ENCODE data around the gene STK11IP.

The STK11IP gene

DNA sequence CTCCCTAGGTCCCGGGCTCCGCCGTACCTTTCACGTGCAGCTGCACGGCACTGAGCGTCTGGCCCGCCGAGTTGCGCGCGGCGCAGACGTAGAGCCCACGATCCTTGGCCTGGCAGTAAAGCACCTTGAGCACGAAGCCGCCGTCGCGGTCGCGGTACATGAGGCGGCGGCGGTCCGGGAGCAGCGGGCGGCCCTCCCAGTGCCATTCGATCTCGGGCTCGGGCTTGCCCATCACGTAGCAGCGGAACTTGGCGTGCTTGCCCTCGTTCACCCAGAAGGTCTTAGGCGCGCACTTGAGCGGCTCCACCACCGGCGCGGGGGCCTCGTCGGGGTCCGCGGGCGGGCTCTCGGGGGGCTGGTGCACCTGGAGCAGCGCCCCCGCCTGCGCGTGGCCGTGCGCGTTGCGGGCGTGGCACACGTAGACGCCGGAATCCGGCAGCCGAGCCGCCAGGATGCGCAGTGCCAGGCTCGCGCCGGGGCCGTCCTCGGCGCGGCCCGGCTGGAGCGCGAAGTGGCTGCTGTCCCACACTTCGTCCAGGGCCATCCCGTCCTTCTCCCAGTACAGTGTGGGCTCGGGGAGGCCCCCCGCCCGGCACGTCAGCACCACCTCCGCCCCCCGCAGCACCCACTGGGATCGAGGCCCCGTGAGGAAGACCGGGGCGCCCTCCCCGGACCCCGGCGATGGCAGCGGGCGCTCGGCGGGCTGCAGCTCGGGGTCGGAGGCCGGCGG is 27.3 kb upstream of the STK11IP start:
- TF ChIP-seq, protein P1, sequence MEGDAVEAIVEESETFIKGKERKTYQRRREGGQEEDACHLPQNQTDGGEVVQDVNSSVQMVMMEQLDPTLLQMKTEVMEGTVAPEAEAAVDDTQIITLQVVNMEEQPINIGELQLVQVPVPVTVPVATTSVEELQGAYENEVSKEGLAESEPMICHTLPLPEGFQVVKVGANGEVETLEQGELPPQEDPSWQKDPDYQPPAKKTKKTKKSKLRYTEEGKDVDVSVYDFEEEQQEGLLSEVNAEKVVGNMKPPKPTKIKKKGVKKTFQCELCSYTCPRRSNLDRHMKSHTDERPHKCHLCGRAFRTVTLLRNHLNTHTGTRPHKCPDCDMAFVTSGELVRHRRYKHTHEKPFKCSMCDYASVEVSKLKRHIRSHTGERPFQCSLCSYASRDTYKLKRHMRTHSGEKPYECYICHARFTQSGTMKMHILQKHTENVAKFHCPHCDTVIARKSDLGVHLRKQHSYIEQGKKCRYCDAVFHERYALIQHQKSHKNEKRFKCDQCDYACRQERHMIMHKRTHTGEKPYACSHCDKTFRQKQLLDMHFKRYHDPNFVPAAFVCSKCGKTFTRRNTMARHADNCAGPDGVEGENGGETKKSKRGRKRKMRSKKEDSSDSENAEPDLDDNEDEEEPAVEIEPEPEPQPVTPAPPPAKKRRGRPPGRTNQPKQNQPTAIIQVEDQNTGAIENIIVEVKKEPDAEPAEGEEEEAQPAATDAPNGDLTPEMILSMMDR (IDR thresholded peaks at IDR 0.05; ENCODE audit: low read depth, low read length), result no peak
- no peak for DNase-seq (ENCODE audit: extremely low read depth, low read depth)

DNA sequence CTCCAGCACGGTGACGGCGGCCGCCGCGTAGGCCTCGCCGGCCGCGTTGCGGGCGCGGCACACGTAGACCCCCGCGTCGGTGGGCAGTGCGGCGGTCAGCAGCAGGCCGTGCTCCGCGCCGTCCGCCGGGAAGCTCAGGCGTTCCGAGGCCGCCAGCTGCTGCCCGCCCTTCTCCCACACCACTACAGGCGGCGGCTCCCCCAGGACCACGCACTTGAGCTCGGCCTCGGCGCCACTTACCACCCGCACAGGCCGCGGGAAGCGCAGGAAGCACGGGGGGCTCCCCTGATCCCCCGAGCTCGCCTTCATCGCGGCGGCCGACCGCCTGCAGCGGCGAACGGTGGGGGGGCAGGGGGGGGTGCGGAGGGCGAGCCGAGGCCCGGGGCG is 26.7 kb upstream of the STK11IP start:
- TF ChIP-seq, protein P1 (IDR thresholded peaks at IDR 0.05; ENCODE audit: low read depth, low read length), result no peak
- no peak for DNase-seq (ENCODE audit: extremely low read depth, low read depth)

DNA sequence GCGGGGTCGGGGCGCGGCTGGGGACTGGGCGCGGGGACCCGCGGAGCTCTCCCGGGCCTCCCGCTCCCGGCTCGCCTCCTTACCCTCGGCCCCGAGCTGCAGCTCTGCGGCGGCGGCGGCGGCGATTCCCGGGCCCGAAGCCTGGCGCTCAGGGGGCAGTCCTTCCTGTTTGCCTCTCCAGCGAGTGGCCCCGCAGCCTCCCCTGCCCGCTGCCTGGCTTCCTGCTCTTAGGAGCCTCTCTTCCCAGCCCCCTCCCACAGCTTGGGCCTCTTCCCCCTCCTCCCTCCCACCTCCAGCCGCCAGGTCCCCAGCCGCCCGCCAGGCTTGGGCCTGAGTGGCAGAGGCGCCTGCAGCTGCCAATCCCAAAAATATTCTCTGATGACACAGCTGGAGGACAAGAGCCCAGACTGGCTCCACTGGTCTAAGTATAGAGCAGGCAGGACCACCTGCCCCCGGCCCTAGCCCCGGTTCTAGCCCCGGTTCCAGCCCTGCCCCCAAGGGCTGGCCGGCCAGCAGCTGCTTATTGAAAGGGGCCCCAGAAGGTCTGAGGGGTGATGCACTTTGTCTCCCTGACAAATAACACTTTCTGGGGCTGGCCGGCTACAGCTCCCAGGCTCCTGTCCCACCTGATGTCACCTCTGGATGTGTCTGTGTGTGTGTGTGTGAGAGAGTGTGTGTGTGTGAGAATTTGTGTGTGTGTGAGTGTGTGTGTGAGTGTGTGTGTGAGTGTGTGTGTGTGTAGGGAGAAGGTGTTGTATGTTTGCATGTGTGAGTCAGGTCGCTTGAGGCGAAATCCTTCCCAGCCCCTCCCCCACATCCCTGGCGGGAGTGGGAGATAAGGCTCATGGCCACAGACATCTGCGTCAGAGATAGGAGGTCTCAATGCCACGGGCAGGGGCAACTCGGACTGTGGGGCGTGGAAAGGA is 26.1 kb upstream of the STK11IP start, which contains the start of gene OBSL1:
Gene OBSL1 (minus strand): TSS at position 229 of the 926 bp plus-strand sequence. CDS start 307 bp downstream, outside the sequence.
- DNase-seq (ENCODE audit: extremely low read depth, low read depth), result peak; percentile 48
- TF ChIP-seq, protein P1 (IDR thresholded peaks at IDR 0.05; ENCODE audit: low read depth, low read length), result no peak

DNA sequence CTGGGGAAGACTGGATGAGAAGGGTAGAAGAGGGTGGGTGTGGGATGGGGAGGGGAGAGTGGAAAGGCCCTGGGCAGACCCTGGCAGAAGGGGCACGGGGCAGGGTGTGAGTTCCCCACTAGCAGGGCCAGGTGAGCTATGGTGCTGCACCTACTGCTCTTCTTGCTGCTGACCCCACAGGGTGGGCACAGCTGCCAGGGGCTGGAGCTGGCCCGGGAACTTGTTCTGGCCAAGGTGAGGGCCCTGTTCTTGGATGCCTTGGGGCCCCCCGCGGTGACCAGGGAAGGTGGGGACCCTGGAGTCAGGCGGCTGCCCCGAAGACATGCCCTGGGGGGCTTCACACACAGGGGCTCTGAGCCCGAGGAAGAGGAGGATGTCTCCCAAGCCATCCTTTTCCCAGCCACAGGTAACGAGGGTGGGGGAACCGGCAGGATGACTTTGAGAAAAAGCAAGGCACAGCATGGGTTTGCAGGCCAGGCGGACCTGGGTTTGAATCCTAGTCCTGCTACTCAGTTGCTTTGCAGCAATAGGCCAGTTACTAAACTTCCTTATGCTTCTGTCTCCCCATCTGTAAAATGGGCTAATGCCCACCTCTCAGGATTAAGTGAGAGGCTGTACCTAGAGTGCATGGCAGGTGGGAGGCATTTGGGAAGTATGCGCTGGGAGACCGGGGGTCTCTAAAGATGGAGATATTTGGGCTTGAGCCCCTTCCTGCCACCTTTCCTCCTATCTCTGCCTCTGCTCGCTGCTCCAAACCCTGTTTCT is 25.2 kb upstream of the STK11IP start, which contains the start of gene INHA:
Gene INHA (plus strand): TSS at position 74 of the 765 bp plus-strand sequence. CDS start 65 bp downstream, at position 139.
- DNase-seq (ENCODE audit: extremely low read depth, low read depth), result no peak
- TF ChIP-seq, protein P1 (IDR thresholded peaks at IDR 0.05; ENCODE audit: low read depth, low read length), result no peak

DNA sequence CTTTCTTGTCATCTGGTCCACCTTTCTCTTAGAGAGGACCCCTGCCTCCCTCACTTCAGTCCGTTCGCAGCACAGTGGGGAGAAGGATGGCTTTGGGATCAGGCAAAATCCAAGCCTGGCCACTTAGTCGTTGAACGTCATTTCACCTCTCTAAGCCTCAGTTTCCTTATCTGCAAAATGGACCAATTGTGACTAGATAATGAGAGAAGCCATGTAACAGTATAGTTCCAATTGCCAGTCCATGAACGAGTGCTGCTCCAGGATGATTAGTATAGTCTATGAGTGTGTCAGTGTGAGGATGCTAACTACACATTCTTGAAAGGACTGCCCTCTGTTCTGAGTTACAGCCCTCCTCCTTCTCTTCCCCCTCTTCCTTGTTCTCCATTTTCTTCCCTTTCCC is 24.5 kb upstream of the STK11IP start:
- TF ChIP-seq, protein P1 (IDR thresholded peaks at IDR 0.05; ENCODE audit: low read depth, low read length), result no peak
- no peak for DNase-seq (ENCODE audit: extremely low read depth, low read depth)

DNA sequence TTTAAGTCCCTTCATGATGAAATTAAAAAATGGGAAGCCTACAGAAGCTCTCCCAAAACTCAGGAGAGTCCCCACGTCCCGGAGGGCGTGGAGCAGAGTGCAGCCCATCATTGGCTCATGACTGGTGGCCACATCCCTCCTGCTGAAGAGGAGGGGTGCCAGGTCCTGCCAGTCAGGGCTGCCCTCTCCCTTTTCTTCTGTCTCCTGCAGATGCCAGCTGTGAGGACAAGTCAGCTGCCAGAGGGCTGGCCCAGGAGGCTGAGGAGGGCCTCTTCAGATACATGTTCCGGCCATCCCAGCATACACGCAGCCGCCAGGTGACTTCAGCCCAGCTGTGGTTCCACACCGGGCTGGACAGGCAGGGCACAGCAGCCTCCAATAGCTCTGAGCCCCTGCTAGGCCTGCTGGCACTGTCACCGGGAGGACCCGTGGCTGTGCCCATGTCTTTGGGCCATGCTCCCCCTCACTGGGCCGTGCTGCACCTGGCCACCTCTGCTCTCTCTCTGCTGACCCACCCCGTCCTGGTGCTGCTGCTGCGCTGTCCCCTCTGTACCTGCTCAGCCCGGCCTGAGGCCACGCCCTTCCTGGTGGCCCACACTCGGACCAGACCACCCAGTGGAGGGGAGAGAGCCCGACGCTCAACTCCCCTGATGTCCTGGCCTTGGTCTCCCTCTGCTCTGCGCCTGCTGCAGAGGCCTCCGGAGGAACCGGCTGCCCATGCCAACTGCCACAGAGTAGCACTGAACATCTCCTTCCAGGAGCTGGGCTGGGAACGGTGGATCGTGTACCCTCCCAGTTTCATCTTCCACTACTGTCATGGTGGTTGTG is 23.0 kb upstream of the STK11IP start:
- no peak for DNase-seq (ENCODE audit: extremely low read depth, low read depth)
- TF ChIP-seq, protein P1 (IDR thresholded peaks at IDR 0.05; ENCODE audit: low read depth, low read length), result no peak

Data from AG09319 (cell line).